Liver (tissue), 9 donors: ENCODE data around the gene MYF5. TPM values are rescaled to one million over a fixed set of nuclear protein-coding genes. Genes with fewer than 3 reads are reported as not detected.

Source experiments
- DNase-seq: peaks from one replicate; pipeline ENCODE4 v3.0.0-alpha.2; 2017; ENCODE audit warnings: low spot score
- H3K27ac ChIP-seq, 2 donors: one replicate each; pipeline ENCODE4 v1.7.0; 2013; ENCODE audit warnings: inconsistent platforms in 2 of 2, low read length in 2 of 2, control low read depth in 1 of 2, low read depth in 1 of 2, mild to moderate bottlenecking in 1 of 2
- H3K27me3 ChIP-seq, 4 donors: one replicate each; pipeline versions ENCODE4 v1.6.1 to v1.7.0; 2013; ENCODE audit warnings: low read length in 3 of 4, inconsistent platforms in 1 of 4, mild to moderate bottlenecking in 1 of 4, moderate library complexity in 1 of 4; ENCODE audit not compliant: control insufficient read depth in 4 of 4, insufficient read depth in 4 of 4
- H3K36me3 ChIP-seq, 4 donors: one replicate each; pipeline versions ENCODE4 v1.6.1 to v1.7.0; 2013; ENCODE audit warnings: low read length in 3 of 4, mild to moderate bottlenecking in 3 of 4, low read depth in 1 of 4, moderate library complexity in 1 of 4; ENCODE audit not compliant: control insufficient read depth in 4 of 4, insufficient read depth in 3 of 4
- H3K4me1 ChIP-seq, 4 donors: one replicate each; pipeline versions ENCODE4 v1.6.1 to v1.7.0; 2013; ENCODE audit warnings: low read length in 3 of 4, mild to moderate bottlenecking in 3 of 4, moderate library complexity in 1 of 4; ENCODE audit not compliant: control insufficient read depth in 4 of 4, insufficient read depth in 4 of 4
- H3K4me3 ChIP-seq, 3 donors: one replicate each; pipeline versions ENCODE4 v1.6.1 to v1.7.0; 2013; ENCODE audit warnings: low read length in 3 of 3, control low read depth in 1 of 3, low read depth in 1 of 3, mild to moderate bottlenecking in 1 of 3
- H3K9ac ChIP-seq, 2 donors: one replicate each; pipeline ENCODE4 v1.7.0; 2013; ENCODE audit warnings: low read length in 2 of 2, mild to moderate bottlenecking in 2 of 2, moderate library complexity in 2 of 2, control low read depth in 1 of 2, low read depth in 1 of 2
- H3K9me3 ChIP-seq, 4 donors: one replicate each; pipeline versions ENCODE4 v1.6.1 to v1.7.0; 2013; ENCODE audit warnings: low read length in 3 of 4; ENCODE audit not compliant: control insufficient read depth in 4 of 4
- EGR1 ChIP-seq, 2 donors: IDR thresholded peaks; 2 replicates each; pipeline ENCODE4 v1.6.1; 2016 to 2018; ENCODE audit warnings: antibody characterized with exemption in 2 of 2, low read depth in 2 of 2
- FOXA2 ChIP-seq: IDR thresholded peaks from 2 replicates; pipeline ENCODE4 v1.6.1; 2016; ENCODE audit warnings: antibody characterized with exemption
- GABPA ChIP-seq, 2 donors: IDR thresholded peaks in 1 of 2; conservative IDR thresholded peaks in 1 of 2; 2 replicates each; pipeline ENCODE4 v1.6.1; 2016; ENCODE audit warnings: antibody characterized with exemption in 2 of 2, mild to moderate bottlenecking in 1 of 2, moderate library complexity in 1 of 2
- HNF4G ChIP-seq: IDR thresholded peaks from 2 replicates; pipeline ENCODE4 v1.6.1; 2016; ENCODE audit warnings: antibody characterized with exemption
- JUND ChIP-seq, 2 donors: IDR thresholded peaks; 2 replicates each; pipeline ENCODE4 v1.6.1; 2016; ENCODE audit warnings: antibody characterized with exemption in 2 of 2
- NR2F2 ChIP-seq: IDR thresholded peaks from 2 replicates; pipeline ENCODE4 v1.6.1; 2016; ENCODE audit warnings: antibody characterized with exemption
- SP1 ChIP-seq: IDR thresholded peaks from 2 replicates; pipeline ENCODE4 v1.6.1; 2018; ENCODE audit warnings: antibody characterized with exemption, mild to moderate bottlenecking
- TAF1 ChIP-seq: conservative IDR thresholded peaks from 2 replicates; pipeline ENCODE4 v1.6.1; 2016; ENCODE audit warnings: antibody characterized with exemption, mild to moderate bottlenecking
- YY1 ChIP-seq: IDR thresholded peaks from 2 replicates; pipeline ENCODE4 v1.6.1; 2016; ENCODE audit warnings: antibody characterized with exemption, mild to moderate bottlenecking
- ZBTB33 ChIP-seq: IDR thresholded peaks from 2 replicates; pipeline ENCODE4 v1.6.1; 2016; ENCODE audit warnings: antibody characterized with exemption
- WGBS: extraction: QIAGEN DNeasy Blood & Tissue Kit; methylation state at CpG from one replicate; pipeline ENCODE4 v1.1.7; 2013; 5-methylcytosine and 5-hydroxymethylcytosine counted together
- polyA plus RNA-seq, 2 donors: library from polyadenylated mRNA; stranded (reverse) in 1 of 2; unstranded in 1 of 2; fragments of 200-250 nt in 1 of 2; fragments of >200 nt in 1 of 2; fragmentation: Nextera tagmentation in 1 of 2; extraction: Ambion mirVana in 1 of 2; gene quantifications; one replicate each; pipeline versions ENCODE4 v1.2.1 to v1.2.3, GENCODE V29; 2013 to 2015
- total RNA-seq, 2 donors: library from RNA; depleted of rRNA; stranded (reverse); fragments of >200 nt; gene quantifications; one replicate each; pipeline ENCODE4 v1.2.3, GENCODE V29; 2014
- TF ChIP-seq, protein P1 (sequence below): IDR thresholded peaks from 2 replicates; pipeline ENCODE4 v1.6.1; 2016; ENCODE audit warnings: antibody characterized with exemption
- TF ChIP-seq, protein P2 (sequence below): IDR thresholded peaks from 2 replicates; pipeline ENCODE4 v1.6.1; 2016; ENCODE audit warnings: antibody characterized with exemption
- TF ChIP-seq, protein P3 (sequence below): fragments of 150-350 bp; IDR thresholded peaks from 2 replicates; pipeline ENCODE4 v1.5.1; 2017; ENCODE audit warnings: improper control_type of control experiment, low read depth, low read length; ENCODE audit not compliant: missing input control
- donor health status: healthy.
- donor health status: healthy.
- donor health status: healthy.
- donor health status: healthy.
- donor health status: healthy.

Gene MYF5
- total and polyA plus RNA-seq, 4 donors, result not detected

- H3K27me3 ChIP-seq, result no peaks in the 10 kb centered on the region
- no peak overlapping the region for H3K9ac ChIP-seq
- H3K4me3 ChIP-seq, result peak overlapping the region; percentile 10 to 41 (median 22)
- 13% methylated on average over 16 of the region's 16 CpGs for WGBS
- H3K36me3 ChIP-seq, result no peaks in the 10 kb centered on the region
- H3K27ac ChIP-seq, result no peak overlapping the region
- H3K9me3 ChIP-seq, result no peaks in the 10 kb centered on the region
- H3K4me1 ChIP-seq, result no peaks in the 10 kb centered on the region
- no peak for DNase-seq
- no peak for TF ChIP-seq HNF4G
- no peak for TF ChIP-seq EGR1 (IDR thresholded peaks at IDR 0.05; ENCODE audit: low read depth in 2 of 2)
- TF ChIP-seq YY1, result peak; percentile 34
These were observed 2.7 kb upstream of the MYF5 start for GRCh38 chr12:80714055-80714454.

GRCh38 chr12:80714846-80715245 lies 1.9 kb upstream of the MYF5 start:
- no peaks in the 10 kb centered on the region for H3K4me1 ChIP-seq
- WGBS, result 69% methylated on average over 3 of the region's 3 CpGs
- DNase-seq, result no peak
- H3K27ac ChIP-seq, result no peak overlapping the region
- TF ChIP-seq FOXA2 (no peak), EGR1 (IDR thresholded peaks at IDR 0.05; ENCODE audit: low read depth in 2 of 2) (no peak)
- TF ChIP-seq, protein P1, sequence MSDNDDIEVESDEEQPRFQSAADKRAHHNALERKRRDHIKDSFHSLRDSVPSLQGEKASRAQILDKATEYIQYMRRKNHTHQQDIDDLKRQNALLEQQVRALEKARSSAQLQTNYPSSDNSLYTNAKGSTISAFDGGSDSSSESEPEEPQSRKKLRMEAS, result no peak
- H3K27me3 ChIP-seq, result no peaks in the 10 kb centered on the region
- H3K36me3 ChIP-seq, result no peaks in the 10 kb centered on the region
- H3K9ac ChIP-seq, result no peak overlapping the region
- H3K4me3 ChIP-seq, result no peak overlapping the region
- no peaks in the 10 kb centered on the region for H3K9me3 ChIP-seq

- no peaks in the 10 kb centered on the region for H3K27me3 ChIP-seq
- WGBS, result 42% methylated on average over 10 of the region's 10 CpGs
- TF ChIP-seq TAF1 (no peak), EGR1 (IDR thresholded peaks at IDR 0.05; ENCODE audit: low read depth in 2 of 2) (no peak), HNF4G (no peak), ZBTB33 (no peak), GABPA (IDR thresholded peaks at IDR 0.05 in 1 of 2, conservative IDR thresholded peaks at IDR 0.05 in 1 of 2) (no peak), NR2F2 (no peak), JUND (IDR thresholded peaks at IDR 0.05) (no peak), SP1 (no peak), FOXA2 (no peak)
- TF ChIP-seq, protein P2, sequence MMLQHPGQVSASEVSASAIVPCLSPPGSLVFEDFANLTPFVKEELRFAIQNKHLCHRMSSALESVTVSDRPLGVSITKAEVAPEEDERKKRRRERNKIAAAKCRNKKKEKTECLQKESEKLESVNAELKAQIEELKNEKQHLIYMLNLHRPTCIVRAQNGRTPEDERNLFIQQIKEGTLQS, result no peak
- TF ChIP-seq, protein P3, sequence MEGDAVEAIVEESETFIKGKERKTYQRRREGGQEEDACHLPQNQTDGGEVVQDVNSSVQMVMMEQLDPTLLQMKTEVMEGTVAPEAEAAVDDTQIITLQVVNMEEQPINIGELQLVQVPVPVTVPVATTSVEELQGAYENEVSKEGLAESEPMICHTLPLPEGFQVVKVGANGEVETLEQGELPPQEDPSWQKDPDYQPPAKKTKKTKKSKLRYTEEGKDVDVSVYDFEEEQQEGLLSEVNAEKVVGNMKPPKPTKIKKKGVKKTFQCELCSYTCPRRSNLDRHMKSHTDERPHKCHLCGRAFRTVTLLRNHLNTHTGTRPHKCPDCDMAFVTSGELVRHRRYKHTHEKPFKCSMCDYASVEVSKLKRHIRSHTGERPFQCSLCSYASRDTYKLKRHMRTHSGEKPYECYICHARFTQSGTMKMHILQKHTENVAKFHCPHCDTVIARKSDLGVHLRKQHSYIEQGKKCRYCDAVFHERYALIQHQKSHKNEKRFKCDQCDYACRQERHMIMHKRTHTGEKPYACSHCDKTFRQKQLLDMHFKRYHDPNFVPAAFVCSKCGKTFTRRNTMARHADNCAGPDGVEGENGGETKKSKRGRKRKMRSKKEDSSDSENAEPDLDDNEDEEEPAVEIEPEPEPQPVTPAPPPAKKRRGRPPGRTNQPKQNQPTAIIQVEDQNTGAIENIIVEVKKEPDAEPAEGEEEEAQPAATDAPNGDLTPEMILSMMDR, result no peak
These were observed 931 bp upstream of the MYF5 start for GRCh38 chr12:80715713-80716249.

More at GRCh38 chr12:80715713-80716249, 931 bp upstream of the MYF5 start:
- Histone ChIP-seq H3K4me3 (no peak overlapping the region), H3K36me3 (no peaks in the 10 kb centered on the region), H3K9me3 (no peaks in the 10 kb centered on the region), H3K9ac (no peak overlapping the region), H3K27ac (no peak overlapping the region), H3K4me1 (no peaks in the 10 kb centered on the region)
- DNase-seq, result no peak
